HG02678 (cell line): ENCODE measurements around the gene ADGRL3.
"Not testable (repeated sequence)": the region's sequence is repeated elsewhere in the genome, so short reads cannot be mapped to it uniquely, and the experiment has no call there.

Source experiments
- ATAC-seq: cut with Tn5 transposase; IDR thresholded peaks from one replicate; pipeline ENCODE4 v1.9.1; 2021; ENCODE audit warnings: mild to moderate bottlenecking, moderate library complexity; ENCODE audit not compliant: unreplicated experiment

ADGRL3 gene

GRCh38 chr4:61204353-61205060 is 4.4 kb downstream of the ADGRL3 start:
- ATAC-seq = no peak

GRCh38 chr4:61205066-61205465 is 4.9 kb downstream of the ADGRL3 start:
- ATAC-seq = no peak

GRCh38 chr4:61207156-61207555 is 7.0 kb downstream of the ADGRL3 start:
- ATAC-seq = not testable (repeated sequence)

GRCh38 chr4:61210186-61210939 is 10.2 kb downstream of the ADGRL3 start:
- ATAC-seq = no peak

GRCh38 chr4:61211781-61212180 is 11.7 kb downstream of the ADGRL3 start:
- ATAC-seq = no peak

GRCh38 chr4:61212788-61213187 is 12.7 kb downstream of the ADGRL3 start:
- no peak for ATAC-seq

GRCh38 chr4:61214680-61215079 is 14.6 kb downstream of the ADGRL3 start:
- ATAC-seq = no peak

GRCh38 chr4:61217222-61217621 is 17.1 kb downstream of the ADGRL3 start:
- no peak for ATAC-seq

- ATAC-seq = no peak
These were observed 20.4 kb downstream of the ADGRL3 start for GRCh38 chr4:61220556-61220955.

- ATAC-seq = no peak
These were observed 23.3 kb downstream of the ADGRL3 start for GRCh38 chr4:61223385-61223784.

- no peak for ATAC-seq
These were observed 24.4 kb downstream of the ADGRL3 start for GRCh38 chr4:61224573-61224972.

- no peak for ATAC-seq
These were observed 25.5 kb downstream of the ADGRL3 start for GRCh38 chr4:61225656-61226055.

- ATAC-seq = no peak
These were observed 31.3 kb downstream of the ADGRL3 start for GRCh38 chr4:61231421-61231820.

- ATAC-seq = no peak
These were observed 39.1 kb downstream of the ADGRL3 start for GRCh38 chr4:61239250-61239649.

GRCh38 chr4:61243962-61244361 is 43.8 kb downstream of the ADGRL3 start:
- no peak for ATAC-seq

GRCh38 chr4:61245069-61245714 is 45.1 kb downstream of the ADGRL3 start:
- ATAC-seq = no peak

- ATAC-seq = no peak
These were observed 45.9 kb downstream of the ADGRL3 start for GRCh38 chr4:61246034-61246433.

- ATAC-seq = no peak
These were observed 48.6 kb downstream of the ADGRL3 start for GRCh38 chr4:61248705-61249104.

GRCh38 chr4:61251129-61251528 is 51.0 kb downstream of the ADGRL3 start:
- no peak for ATAC-seq

- no peak for ATAC-seq
These were observed 54.3 kb downstream of the ADGRL3 start for GRCh38 chr4:61254406-61254805.

GRCh38 chr4:61273233-61273632 is 73.1 kb downstream of the ADGRL3 start:
- ATAC-seq = no peak

GRCh38 chr4:61274286-61274685 is 74.2 kb downstream of the ADGRL3 start:
- no peak for ATAC-seq
